ENCODE measurements around the gene RBM20. TPM values are rescaled to one million over a fixed set of nuclear protein-coding genes. Genes with fewer than 3 reads are reported as not detected.

Gene RBM20
- total RNA-seq, 1 experiment from 2014 or later, result 0.17 TPM

- no peak overlapping the region for H2AK5ac ChIP-seq (ENCODE audit: insufficient read length, low read length)
- no peaks in the 10 kb centered on the region for H4K20me1 ChIP-seq (ENCODE audit: control insufficient read depth, insufficient read depth, insufficient read length)
- H3K4ac ChIP-seq (ENCODE audit: low read depth, low read length), result no peak overlapping the region
- no peak overlapping the region for H3K9ac ChIP-seq (ENCODE audit: extremely low read depth, insufficient read length, low read length)
- H3K4me1 ChIP-seq (ENCODE audit: insufficient read depth, low read length), result no peaks in the 10 kb centered on the region
- no peak overlapping the region for H2BK20ac ChIP-seq (ENCODE audit: low read depth, low read length, poor library complexity, severe bottlenecking)
- DNase-seq, result no peak
- Mint-ChIP-seq H3K27me3 (ENCODE audit: low read depth) (no peaks in the 10 kb centered on the region; the same call in 1 of the 2 replicates), H3K4me1 (no peaks in the 10 kb centered on the region), H3K27ac (no peak overlapping the region; a peak in 1 of 7 replicates), H3K36me3 (ENCODE audit: insufficient read depth in 1 of 3, low read depth in 3 of 3) (no peaks in the 10 kb centered on the region; a peak in 1 of 7 replicates), H3K9me3 (no peaks in the 10 kb centered on the region), H3K4me3 (no peak overlapping the region; a peak in 1 of 5 replicates)
- no peaks in the 10 kb centered on the region for H3K27me3 ChIP-seq (ENCODE audit: insufficient read depth, low read length)
- H3K23ac ChIP-seq (ENCODE audit: insufficient read length, low read depth, low read length), result no peak overlapping the region
- H3K9me3 ChIP-seq (ENCODE audit: control insufficient read depth, low read depth, low read length), result no peaks in the 10 kb centered on the region
- H3K14ac ChIP-seq (ENCODE audit: insufficient read depth, low read length), result no peak overlapping the region
- TF ChIP-seq, protein P1, sequence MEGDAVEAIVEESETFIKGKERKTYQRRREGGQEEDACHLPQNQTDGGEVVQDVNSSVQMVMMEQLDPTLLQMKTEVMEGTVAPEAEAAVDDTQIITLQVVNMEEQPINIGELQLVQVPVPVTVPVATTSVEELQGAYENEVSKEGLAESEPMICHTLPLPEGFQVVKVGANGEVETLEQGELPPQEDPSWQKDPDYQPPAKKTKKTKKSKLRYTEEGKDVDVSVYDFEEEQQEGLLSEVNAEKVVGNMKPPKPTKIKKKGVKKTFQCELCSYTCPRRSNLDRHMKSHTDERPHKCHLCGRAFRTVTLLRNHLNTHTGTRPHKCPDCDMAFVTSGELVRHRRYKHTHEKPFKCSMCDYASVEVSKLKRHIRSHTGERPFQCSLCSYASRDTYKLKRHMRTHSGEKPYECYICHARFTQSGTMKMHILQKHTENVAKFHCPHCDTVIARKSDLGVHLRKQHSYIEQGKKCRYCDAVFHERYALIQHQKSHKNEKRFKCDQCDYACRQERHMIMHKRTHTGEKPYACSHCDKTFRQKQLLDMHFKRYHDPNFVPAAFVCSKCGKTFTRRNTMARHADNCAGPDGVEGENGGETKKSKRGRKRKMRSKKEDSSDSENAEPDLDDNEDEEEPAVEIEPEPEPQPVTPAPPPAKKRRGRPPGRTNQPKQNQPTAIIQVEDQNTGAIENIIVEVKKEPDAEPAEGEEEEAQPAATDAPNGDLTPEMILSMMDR (conservative IDR thresholded peaks at IDR 0.05), result no peak
- H3K4me2 ChIP-seq (ENCODE audit: insufficient read depth, insufficient read length, low read length), result no peak overlapping the region
- no peaks in the 10 kb centered on the region for H3K23me2 ChIP-seq (ENCODE audit: insufficient read length, low read depth, low read length, poor library complexity, severe bottlenecking)
- no peak overlapping the region for H3K18ac ChIP-seq (ENCODE audit: insufficient read length, low read depth, low read length)
- no peak overlapping the region for H2BK12ac ChIP-seq (ENCODE audit: insufficient read length, low read depth, low read length)
- H3T11ph ChIP-seq (ENCODE audit: low read length), result no peak overlapping the region
- H2BK120ac ChIP-seq (ENCODE audit: low read depth, low read length, poor library complexity, severe bottlenecking), result no peak overlapping the region
- H3K79me2 ChIP-seq (ENCODE audit: insufficient read depth, low read length), result no peaks in the 10 kb centered on the region
- no peaks in the 10 kb centered on the region for H3K79me1 ChIP-seq (ENCODE audit: insufficient read depth, low read depth, low read length, poor library complexity, severe bottlenecking)
- no peak overlapping the region for H2BK15ac ChIP-seq (ENCODE audit: low read depth, low read length)
- no peak overlapping the region for H2AFZ ChIP-seq (ENCODE audit: low read length)
- no peak overlapping the region for H4K8ac ChIP-seq (replicated peaks; ENCODE audit: insufficient read length, low read depth, low read length)
- no peak overlapping the region for H3K56ac ChIP-seq (ENCODE audit: insufficient read length, low read depth, low read length)
- H4K5ac ChIP-seq (ENCODE audit: insufficient read length, low read depth, low read length), result no peak overlapping the region
- WGBS (ENCODE audit: extremely low coverage, insufficient read length, low lambda C conversion rate), result no CpG with 5 or more reads among the region's 3 CpGs
- H2BK5ac ChIP-seq (ENCODE audit: insufficient read length, low read length), result no peak overlapping the region
- no peak overlapping the region for H4K91ac ChIP-seq (ENCODE audit: insufficient read length, low read depth, low read length)
- no peak overlapping the region for H3K27ac ChIP-seq (ENCODE audit: insufficient read length, low read depth, low read length)
Observed at GRCh38 chr10:110850099-110850498, 206.0 kb downstream of the RBM20 start.
